ENCODE data around the gene APOD. TPM values are rescaled to one million over a fixed set of nuclear protein-coding genes. Genes with fewer than 3 reads are reported as not detected.

APOD gene
- total and polyA plus RNA-seq, 9 of the 15 experiments (the other 6 are each of a cell fraction or from before 2014, with no cell fraction given): 0.18 to 0.50 (median 0.35) TPM; not detected in 1

DNA sequence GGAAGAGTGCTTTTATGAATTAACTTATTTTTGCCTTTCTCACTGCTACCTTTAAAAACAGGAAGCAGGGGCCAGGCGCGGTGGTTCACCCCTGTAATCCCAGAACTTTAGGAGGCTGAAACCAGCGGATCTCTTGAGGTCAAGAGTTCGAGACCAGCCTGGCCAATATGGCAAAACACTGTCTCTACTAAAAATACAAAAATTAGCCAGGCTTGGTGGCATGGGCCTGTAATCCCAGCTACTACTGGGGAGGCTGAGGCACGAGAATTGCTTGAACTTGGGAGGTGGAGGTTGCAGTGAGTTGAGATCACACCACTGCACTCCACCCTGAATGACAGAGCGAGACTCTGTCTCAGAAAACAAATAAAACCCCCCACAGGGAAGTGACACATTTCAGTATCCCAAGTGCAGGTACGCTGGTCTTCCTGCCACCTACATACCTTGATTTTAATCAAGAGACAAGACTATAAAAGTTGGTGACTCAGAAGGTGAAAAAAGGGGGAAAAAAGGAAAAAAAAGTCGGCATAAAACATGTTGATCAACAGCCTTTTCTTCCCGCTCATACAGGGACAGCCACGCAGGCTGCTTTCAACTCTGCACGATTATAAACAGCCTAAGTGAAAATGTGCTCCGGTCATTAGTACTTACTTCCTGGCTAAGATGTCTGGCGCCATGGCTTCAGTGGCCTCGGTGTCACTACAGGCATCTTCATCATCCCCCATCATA lies 59.4 kb downstream of the APOD start (continued):
- TF ChIP-seq, protein P1, sequence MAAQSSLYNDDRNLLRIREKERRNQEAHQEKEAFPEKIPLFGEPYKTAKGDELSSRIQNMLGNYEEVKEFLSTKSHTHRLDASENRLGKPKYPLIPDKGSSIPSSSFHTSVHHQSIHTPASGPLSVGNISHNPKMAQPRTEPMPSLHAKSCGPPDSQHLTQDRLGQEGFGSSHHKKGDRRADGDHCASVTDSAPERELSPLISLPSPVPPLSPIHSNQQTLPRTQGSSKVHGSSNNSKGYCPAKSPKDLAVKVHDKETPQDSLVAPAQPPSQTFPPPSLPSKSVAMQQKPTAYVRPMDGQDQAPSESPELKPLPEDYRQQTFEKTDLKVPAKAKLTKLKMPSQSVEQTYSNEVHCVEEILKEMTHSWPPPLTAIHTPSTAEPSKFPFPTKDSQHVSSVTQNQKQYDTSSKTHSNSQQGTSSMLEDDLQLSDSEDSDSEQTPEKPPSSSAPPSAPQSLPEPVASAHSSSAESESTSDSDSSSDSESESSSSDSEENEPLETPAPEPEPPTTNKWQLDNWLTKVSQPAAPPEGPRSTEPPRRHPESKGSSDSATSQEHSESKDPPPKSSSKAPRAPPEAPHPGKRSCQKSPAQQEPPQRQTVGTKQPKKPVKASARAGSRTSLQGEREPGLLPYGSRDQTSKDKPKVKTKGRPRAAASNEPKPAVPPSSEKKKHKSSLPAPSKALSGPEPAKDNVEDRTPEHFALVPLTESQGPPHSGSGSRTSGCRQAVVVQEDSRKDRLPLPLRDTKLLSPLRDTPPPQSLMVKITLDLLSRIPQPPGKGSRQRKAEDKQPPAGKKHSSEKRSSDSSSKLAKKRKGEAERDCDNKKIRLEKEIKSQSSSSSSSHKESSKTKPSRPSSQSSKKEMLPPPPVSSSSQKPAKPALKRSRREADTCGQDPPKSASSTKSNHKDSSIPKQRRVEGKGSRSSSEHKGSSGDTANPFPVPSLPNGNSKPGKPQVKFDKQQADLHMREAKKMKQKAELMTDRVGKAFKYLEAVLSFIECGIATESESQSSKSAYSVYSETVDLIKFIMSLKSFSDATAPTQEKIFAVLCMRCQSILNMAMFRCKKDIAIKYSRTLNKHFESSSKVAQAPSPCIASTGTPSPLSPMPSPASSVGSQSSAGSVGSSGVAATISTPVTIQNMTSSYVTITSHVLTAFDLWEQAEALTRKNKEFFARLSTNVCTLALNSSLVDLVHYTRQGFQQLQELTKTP (IDR thresholded peaks at IDR 0.05; ENCODE audit: low read depth in 1 of 2, partially characterized antibody in 2 of 2): no peak
- TF ChIP-seq PTTG1 (tag; IDR thresholded peaks at IDR 0.05; ENCODE audit: low read depth): no peak
- no peak for TF ChIP-seq SNRNP70 (optimal IDR thresholded peaks at IDR 0.05; ENCODE audit: low read depth, low read length)
- TF ChIP-seq, protein P2, sequence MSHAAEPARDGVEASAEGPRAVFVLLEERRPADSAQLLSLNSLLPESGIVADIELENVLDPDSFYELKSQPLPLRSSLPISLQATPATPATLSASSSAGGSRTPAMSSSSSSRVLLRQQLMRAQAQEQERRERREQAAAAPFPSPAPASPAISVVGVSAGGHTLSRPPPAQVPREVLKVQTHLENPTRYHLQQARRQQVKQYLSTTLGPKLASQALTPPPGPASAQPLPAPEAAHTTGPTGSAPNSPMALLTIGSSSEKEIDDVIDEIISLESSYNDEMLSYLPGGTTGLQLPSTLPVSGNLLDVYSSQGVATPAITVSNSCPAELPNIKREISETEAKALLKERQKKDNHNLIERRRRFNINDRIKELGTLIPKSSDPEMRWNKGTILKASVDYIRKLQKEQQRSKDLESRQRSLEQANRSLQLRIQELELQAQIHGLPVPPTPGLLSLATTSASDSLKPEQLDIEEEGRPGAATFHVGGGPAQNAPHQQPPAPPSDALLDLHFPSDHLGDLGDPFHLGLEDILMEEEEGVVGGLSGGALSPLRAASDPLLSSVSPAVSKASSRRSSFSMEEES (CRISPR knock-in tag; IDR thresholded peaks at IDR 0.05): no peak
- TF ChIP-seq FOS (IDR thresholded peaks at IDR 0.05; ENCODE audit: extremely low read depth, insufficient read length): no peak
- TF ChIP-seq, protein P3, sequence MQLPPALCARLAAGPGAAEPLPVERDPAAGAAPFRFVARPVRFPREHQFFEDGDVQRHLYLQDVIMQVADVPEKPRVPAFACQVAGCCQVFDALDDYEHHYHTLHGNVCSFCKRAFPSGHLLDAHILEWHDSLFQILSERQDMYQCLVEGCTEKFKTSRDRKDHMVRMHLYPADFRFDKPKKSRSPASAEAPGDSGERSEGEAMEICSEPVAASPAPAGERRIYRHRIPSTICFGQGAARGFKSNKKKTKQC (CRISPR knock-in tag; IDR thresholded peaks at IDR 0.05): no peak
- no peak for TF ChIP-seq RFX1 (IDR thresholded peaks at IDR 0.05)
- TF ChIP-seq, protein P4, sequence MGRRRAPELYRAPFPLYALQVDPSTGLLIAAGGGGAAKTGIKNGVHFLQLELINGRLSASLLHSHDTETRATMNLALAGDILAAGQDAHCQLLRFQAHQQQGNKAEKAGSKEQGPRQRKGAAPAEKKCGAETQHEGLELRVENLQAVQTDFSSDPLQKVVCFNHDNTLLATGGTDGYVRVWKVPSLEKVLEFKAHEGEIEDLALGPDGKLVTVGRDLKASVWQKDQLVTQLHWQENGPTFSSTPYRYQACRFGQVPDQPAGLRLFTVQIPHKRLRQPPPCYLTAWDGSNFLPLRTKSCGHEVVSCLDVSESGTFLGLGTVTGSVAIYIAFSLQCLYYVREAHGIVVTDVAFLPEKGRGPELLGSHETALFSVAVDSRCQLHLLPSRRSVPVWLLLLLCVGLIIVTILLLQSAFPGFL (CRISPR knock-in tag; IDR thresholded peaks at IDR 0.05): no peak
- TF ChIP-seq L3MBTL2 (IDR thresholded peaks at IDR 0.05): no peak
- no peak for TF ChIP-seq CBFB (CRISPR knock-in tag; IDR thresholded peaks at IDR 0.05)
- TF ChIP-seq, protein P5, sequence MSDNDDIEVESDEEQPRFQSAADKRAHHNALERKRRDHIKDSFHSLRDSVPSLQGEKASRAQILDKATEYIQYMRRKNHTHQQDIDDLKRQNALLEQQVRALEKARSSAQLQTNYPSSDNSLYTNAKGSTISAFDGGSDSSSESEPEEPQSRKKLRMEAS (CRISPR knock-in tag; IDR thresholded peaks at IDR 0.05): no peak
